NCI-H2029 treated with DMSO at 0.1 percent for 48 hours (cell line): ENCODE measurements around the gene AOC2.

Source experiments
- DNase-seq: peaks from one replicate; lab custom pipeline; 2025; lab: John Stamatoyannopoulos, UW

AOC2 gene

GRCh38 chr17:42844271-42844670 is at the start of gene AOC2:
AOC2 (plus strand) TSS chr17:42844580; CDS start chr17:42844627, 47 bp downstream.
- no peak for DNase-seq

- DNase-seq: no peak
These were observed 49.3 kb upstream of the AOC2 start for GRCh38 chr17:42795061-42795460.

- no peak for DNase-seq
These were observed 48.9 kb upstream of the AOC2 start for GRCh38 chr17:42795465-42795864.

GRCh38 chr17:42796066-42796758 is 48.2 kb upstream of the AOC2 start:
- no peak for DNase-seq

- no peak for DNase-seq
These were observed 47.0 kb upstream of the AOC2 start for GRCh38 chr17:42797067-42798007.

GRCh38 chr17:42798011-42798382 is 46.4 kb upstream of the AOC2 start:
- no peak for DNase-seq

GRCh38 chr17:42798383-42799380 is 45.7 kb upstream of the AOC2 start, which contains the start of the genes CNTD1 and COA3:
CNTD1 (plus strand) TSS chr17:42798861; CDS start chr17:42799068, 207 bp downstream.
COA3 (minus strand) TSS chr17:42798704; CDS start chr17:42798681, 23 bp downstream.
- DNase-seq: peak; percentile 52

GRCh38 chr17:42803074-42803883 is 41.1 kb upstream of the AOC2 start:
- DNase-seq: no peak

- DNase-seq: peak; percentile 70
These were observed 39.4 kb upstream of the AOC2 start for GRCh38 chr17:42804918-42805367.

GRCh38 chr17:42806249-42806648 is 38.1 kb upstream of the AOC2 start:
- no peak for DNase-seq

GRCh38 chr17:42809250-42809649 is 35.1 kb upstream of the AOC2 start:
- DNase-seq: no peak

GRCh38 chr17:42814633-42815399 is 29.6 kb upstream of the AOC2 start:
- DNase-seq: peak; percentile 73

- DNase-seq: no peak
These were observed 26.5 kb upstream of the AOC2 start for GRCh38 chr17:42817866-42818265.

GRCh38 chr17:42818379-42818778 is 26.0 kb upstream of the AOC2 start:
- DNase-seq: no peak

- no peak for DNase-seq
These were observed 24.3 kb upstream of the AOC2 start for GRCh38 chr17:42819939-42820535.

GRCh38 chr17:42821176-42821575 is 23.2 kb upstream of the AOC2 start:
- no peak for DNase-seq

- no peak for DNase-seq
These were observed 16.9 kb upstream of the AOC2 start for GRCh38 chr17:42827472-42827871.

GRCh38 chr17:42830971-42831370 is 13.4 kb upstream of the AOC2 start:
- DNase-seq: no peak

GRCh38 chr17:42832213-42832933 is 12.0 kb upstream of the AOC2 start:
- no peak for DNase-seq
